Fibroblast of mammary gland (primary cell): ENCODE measurements around the gene TNNI3K.

ENCODE experiments used
- DNase-seq: peaks from one replicate; pipeline ENCODE4 v3.0.0-alpha.2; 2010; ENCODE audit warnings: low read depth
- H3K4me3 ChIP-seq: 2 replicates; pipeline ENCODE4 v1.5.1; 2011; ENCODE audit warnings: low read depth, mild to moderate bottlenecking, low read length, moderate library complexity; ENCODE audit not compliant: control insufficient read depth
- TF ChIP-seq, protein P1 (sequence below): conservative IDR thresholded peaks from 2 replicates; pipeline ENCODE4 v1.5.1; 2011; ENCODE audit warnings: low read depth, low read length, inconsistent platforms; ENCODE audit not compliant: control insufficient read depth, insufficient read depth

TNNI3K gene

DNA sequence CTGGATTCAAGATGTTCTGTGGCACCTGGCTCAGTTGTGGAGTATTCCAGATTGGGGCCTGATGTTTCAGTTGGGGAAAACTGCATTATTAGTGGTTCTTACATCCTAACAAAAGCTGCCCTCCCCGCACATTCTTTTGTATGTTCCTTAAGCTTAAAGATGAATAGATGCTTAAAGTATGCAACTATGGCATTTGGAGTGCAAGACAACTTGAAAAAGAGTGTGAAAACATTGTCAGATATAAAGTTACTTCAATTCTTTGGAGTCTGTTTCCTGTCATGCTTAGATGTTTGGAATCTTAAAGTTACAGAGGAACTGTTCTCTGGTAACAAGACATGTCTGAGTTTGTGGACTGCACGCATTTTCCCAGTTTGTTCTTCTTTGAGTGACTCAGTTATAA is 29.9 kb upstream of the TNNI3K start:
- no peak overlapping the region for H3K4me3 ChIP-seq
- no peak for DNase-seq
- TF ChIP-seq, protein P1, sequence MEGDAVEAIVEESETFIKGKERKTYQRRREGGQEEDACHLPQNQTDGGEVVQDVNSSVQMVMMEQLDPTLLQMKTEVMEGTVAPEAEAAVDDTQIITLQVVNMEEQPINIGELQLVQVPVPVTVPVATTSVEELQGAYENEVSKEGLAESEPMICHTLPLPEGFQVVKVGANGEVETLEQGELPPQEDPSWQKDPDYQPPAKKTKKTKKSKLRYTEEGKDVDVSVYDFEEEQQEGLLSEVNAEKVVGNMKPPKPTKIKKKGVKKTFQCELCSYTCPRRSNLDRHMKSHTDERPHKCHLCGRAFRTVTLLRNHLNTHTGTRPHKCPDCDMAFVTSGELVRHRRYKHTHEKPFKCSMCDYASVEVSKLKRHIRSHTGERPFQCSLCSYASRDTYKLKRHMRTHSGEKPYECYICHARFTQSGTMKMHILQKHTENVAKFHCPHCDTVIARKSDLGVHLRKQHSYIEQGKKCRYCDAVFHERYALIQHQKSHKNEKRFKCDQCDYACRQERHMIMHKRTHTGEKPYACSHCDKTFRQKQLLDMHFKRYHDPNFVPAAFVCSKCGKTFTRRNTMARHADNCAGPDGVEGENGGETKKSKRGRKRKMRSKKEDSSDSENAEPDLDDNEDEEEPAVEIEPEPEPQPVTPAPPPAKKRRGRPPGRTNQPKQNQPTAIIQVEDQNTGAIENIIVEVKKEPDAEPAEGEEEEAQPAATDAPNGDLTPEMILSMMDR: no peak

DNA sequence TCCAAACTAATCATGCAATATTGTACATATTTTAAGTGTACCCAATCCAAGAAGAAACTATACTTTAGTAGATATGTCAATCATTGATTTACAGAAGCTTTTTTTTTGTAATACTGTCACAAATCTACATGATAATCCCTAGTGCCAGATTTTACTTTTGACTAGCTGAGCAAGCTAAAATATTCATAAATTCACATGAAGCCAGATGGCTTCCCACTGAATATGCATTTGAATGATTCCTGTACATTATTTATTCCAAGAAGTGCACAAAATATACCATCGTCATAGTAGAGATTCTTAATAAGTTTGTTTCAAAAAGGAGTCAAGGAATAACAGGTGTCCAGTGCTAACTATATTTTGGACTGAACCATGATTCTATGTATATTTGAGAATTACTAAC is 20.0 kb upstream of the TNNI3K start:
- TF ChIP-seq, protein P1: no peak
- DNase-seq: no peak
- no peak overlapping the region for H3K4me3 ChIP-seq

DNA sequence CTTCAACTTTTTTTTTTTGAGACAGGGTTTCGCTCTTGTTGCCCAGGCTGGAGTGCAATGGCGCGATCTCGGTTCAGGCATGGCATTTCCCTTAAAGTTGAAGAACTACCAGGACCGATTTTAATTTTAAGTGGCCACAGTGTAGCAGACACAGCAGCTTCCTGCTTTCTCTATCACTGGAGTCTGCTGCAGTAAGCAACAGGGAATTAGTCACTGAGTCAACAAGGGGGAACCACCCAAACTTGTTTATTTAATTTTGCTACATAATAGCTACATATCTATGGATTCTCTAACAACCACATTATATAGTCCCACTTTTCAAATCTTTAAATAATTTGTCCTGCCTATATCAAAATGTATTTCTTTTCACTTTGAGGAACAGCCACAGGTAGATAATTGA is 12.5 kb upstream of the TNNI3K start:
- TF ChIP-seq, protein P1: no peak
- DNase-seq: no peak
- no peak overlapping the region for H3K4me3 ChIP-seq

DNA sequence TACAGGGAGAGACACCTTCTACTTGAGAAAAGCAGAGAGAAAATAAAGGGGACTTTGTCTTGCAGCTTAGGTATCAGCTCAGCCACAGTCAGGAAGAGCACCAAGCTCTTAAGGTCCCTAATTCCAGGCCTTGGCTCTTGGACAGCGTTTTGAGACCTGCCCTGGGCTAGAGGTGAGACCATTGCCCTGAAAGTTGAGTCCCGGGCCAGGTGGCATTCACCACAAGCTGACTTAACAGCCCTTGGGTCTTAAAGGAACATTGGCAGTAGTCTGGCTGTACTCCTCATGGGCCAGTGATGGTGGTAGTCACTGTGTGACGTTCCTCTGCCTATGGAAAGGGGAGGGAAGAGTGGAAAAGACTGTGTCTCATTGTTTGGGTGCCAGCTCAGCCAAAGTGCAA is 11.7 kb upstream of the TNNI3K start:
- TF ChIP-seq, protein P1: no peak
- H3K4me3 ChIP-seq: no peak overlapping the region
- no peak for DNase-seq

DNA sequence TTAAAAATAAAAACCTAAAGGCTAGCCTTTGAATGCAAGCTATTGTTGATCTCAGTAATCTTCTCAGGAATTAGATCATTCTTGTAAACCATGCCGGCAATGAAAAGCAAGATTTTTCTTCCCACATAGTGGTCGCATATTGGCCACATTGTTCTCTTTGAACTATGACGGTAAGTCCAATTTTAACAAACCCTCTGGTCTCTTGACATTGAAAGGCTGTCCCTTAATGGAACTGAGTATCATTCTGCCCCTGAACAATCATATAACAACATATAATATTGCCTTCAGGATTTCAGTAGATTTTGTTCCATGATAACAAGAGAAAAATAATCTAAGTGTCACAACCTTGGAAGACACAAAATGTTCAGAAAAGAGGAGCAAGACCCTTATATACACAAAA is 1.3 kb downstream of the TNNI3K start:
- H3K4me3 ChIP-seq: no peak overlapping the region
- TF ChIP-seq, protein P1: no peak
- DNase-seq: no peak

DNA sequence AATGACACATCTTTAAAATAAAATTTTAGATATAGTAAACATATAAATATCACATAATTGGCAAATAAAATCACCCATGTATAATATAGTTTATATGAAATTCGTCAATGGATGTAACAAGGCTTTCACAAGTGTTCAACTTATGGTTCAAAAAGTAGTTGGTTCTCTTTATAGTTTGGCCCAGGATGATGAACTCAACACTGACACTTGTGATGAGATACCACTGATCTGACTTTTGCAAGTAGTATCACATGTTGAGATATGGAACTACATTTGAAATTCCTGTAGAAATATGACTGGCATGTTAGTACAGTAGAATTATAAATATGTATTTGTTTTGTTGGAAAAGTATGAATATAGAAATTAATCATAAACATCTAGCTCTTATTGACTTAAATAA is 1.8 kb downstream of the TNNI3K start:
- H3K4me3 ChIP-seq: no peak overlapping the region
- TF ChIP-seq, protein P1: no peak
- DNase-seq: no peak

DNA sequence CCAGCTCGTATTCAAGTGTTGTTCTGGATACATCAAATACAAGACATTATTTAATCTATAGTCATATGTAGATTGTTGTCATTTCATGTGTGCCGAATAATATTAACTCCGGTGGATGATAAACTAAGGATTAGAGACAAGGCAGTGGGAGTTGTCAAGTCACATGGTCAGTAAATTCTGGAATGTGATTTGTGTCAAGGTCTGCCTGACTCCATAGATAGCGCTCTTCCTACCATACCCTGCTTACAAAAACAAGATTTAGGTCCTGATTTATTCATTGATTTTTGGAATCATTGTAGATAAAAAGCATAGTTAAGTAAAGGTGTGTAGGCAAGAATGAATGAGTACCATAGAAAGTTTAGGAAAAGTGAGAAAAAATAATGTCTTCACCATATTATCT is 2.6 kb downstream of the TNNI3K start:
- DNase-seq: no peak
- no peak overlapping the region for H3K4me3 ChIP-seq
- TF ChIP-seq, protein P1: no peak
